Activated naive CD8-positive, alpha-beta T cell (primary cell): ENCODE data around the gene HTR1D.

Source experiments
- H3K27ac Mint-ChIP-seq: one replicate; pipeline ENCODE4 v1.8.0; 2021; ENCODE audit warnings: mixed read lengths
- H3K27me3 Mint-ChIP-seq: one replicate; pipeline ENCODE4 v1.8.0; 2021; ENCODE audit warnings: mixed read lengths
- H3K36me3 Mint-ChIP-seq: one replicate; pipeline ENCODE4 v1.8.0; 2021; ENCODE audit warnings: mixed read lengths
- H3K4me1 Mint-ChIP-seq: one replicate; pipeline ENCODE4 v1.8.0; 2021; ENCODE audit warnings: low read depth, mixed read lengths
- H3K4me3 Mint-ChIP-seq: one replicate; pipeline ENCODE4 v1.8.0; 2021; ENCODE audit warnings: mild to moderate bottlenecking, mixed read lengths
- H3K9me3 Mint-ChIP-seq: one replicate; pipeline ENCODE4 v1.8.0; 2021; ENCODE audit warnings: low read depth, mixed read lengths

The HTR1D gene

GRCh38 chr1:23159963-23160877, 57.1 kb downstream of the HTR1D start:
- Mint-ChIP-seq H3K27me3 (no peaks in the 10 kb centered on the region), H3K36me3 (peaks cover 5% of the 10 kb centered on the region), H3K9me3 (no peaks in the 10 kb centered on the region), H3K4me3 (no peak overlapping the region), H3K4me1 (peaks cover 18% of the 10 kb centered on the region), H3K27ac (no peak overlapping the region)

DNA sequence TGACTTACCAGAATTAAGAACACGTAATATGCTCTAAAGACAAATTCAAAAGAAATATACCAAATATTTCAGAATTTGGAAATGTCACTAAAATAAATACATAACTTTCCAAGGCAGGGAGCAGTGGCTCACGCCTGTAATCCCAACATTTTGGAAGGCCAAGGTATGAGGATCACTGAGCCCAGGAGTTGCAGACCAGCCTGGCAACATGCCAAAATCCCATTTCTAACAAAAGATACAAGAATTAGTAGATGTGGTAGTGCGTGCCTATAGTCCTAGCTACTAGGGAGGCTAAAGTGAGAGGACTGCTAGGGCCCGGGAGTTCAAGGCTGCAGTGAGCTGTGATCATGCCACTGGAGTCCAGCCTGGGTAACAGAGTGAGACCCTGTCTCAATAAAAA, 60.4 kb downstream of the HTR1D start:
- Mint-ChIP-seq H3K9me3 (no peaks in the 10 kb centered on the region), H3K4me1 (peaks cover 17% of the 10 kb centered on the region), H3K27me3 (no peaks in the 10 kb centered on the region), H3K27ac (no peak overlapping the region), H3K36me3 (peaks cover 5% of the 10 kb centered on the region), H3K4me3 (no peak overlapping the region)

- Mint-ChIP-seq H3K27ac (no peak overlapping the region), H3K36me3 (peaks cover 7% of the 10 kb centered on the region), H3K9me3 (no peaks in the 10 kb centered on the region), H3K27me3 (no peaks in the 10 kb centered on the region), H3K4me1 (peaks cover 30% of the 10 kb centered on the region), H3K4me3 (no peak overlapping the region)
Observed at GRCh38 chr1:23152966-23153684, 64.2 kb downstream of the HTR1D start.

- H3K36me3 Mint-ChIP-seq: peaks cover 8% of the 10 kb centered on the region
- no peak overlapping the region for H3K4me3 Mint-ChIP-seq
- H3K27me3 Mint-ChIP-seq: no peaks in the 10 kb centered on the region
- H3K27ac Mint-ChIP-seq: no peak overlapping the region
- peaks cover 32% of the 10 kb centered on the region for H3K4me1 Mint-ChIP-seq
- no peaks in the 10 kb centered on the region for H3K9me3 Mint-ChIP-seq
Observed at GRCh38 chr1:23150742-23151141, 66.6 kb downstream of the HTR1D start.

DNA sequence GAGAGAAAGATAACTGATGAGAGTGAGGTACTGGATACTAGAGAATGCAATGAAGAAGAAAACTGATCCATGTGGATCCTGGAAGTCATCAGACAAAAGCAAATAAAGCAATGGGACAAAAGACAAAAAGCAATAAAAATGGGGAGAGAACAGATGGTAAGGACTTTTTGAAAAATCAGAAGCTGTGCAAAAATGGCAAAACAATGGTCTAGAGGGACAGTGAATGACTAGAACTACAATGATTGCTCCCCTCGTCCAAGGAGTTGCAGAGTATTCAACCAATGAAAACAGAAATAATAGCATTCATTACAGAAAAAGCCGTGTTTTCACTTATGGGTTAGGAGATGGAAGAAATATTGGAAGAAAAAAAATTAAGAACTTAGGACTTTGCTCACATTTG, 67.2 kb downstream of the HTR1D start:
- Mint-ChIP-seq H3K27ac (no peak overlapping the region), H3K4me3 (no peak overlapping the region), H3K36me3 (peaks cover 8% of the 10 kb centered on the region), H3K9me3 (no peaks in the 10 kb centered on the region), H3K27me3 (no peaks in the 10 kb centered on the region), H3K4me1 (peaks cover 32% of the 10 kb centered on the region)

DNA sequence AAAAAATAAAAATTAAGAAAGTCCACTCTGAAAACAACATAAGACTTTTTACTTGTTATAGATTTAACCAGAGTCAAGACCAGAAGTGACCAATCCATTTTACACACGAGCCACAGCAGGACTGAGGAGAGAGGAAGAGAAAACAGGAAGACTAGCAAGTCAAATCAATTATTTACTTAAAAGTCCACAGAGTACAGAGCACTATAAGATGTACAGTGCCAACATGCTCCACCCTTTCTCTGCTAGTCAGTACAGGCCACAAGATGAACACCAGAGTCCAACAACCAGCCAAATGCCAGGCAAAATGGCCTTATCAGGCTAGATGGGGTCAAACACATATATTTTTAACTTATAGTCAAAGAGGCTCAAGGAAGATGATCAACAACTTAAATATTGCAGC, 68.2 kb downstream of the HTR1D start:
- Mint-ChIP-seq H3K9me3 (no peaks in the 10 kb centered on the region), H3K36me3 (peaks cover 8% of the 10 kb centered on the region), H3K4me3 (no peak overlapping the region), H3K27ac (peak overlapping the region; percentile 74), H3K4me1 (peaks cover 34% of the 10 kb centered on the region), H3K27me3 (no peaks in the 10 kb centered on the region)

DNA sequence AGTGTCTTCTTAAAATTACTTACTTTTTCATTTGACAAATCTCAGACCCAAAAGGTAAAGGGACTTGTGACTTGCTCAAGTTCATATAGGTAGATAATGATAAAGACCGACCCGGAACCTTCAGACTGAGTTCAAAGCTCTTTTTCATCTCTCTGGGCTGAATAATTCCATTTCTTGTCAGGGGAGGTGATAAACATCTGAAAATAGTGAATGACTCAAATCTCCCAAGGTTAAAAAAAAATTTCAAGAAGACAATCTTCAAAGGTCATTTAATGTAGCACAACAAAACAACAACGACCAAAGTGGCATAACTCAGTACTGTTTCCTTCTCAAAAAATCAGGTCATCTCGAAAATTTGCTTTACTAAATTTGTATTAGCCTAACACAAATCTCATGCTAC, 69.2 kb downstream of the HTR1D start:
- Mint-ChIP-seq H3K4me1 (peaks cover 32% of the 10 kb centered on the region), H3K36me3 (peaks cover 6% of the 10 kb centered on the region), H3K27me3 (no peaks in the 10 kb centered on the region), H3K27ac (peak overlapping the region; percentile 95), H3K9me3 (no peaks in the 10 kb centered on the region), H3K4me3 (peak overlapping the region; percentile 73)
